Measurements from ENCODE around the gene SPATA31A5. TPM values are rescaled to one million over a fixed set of nuclear protein-coding genes. Genes with fewer than 3 reads are reported as not detected.
"Not testable (repeated sequence)": the region's sequence is repeated elsewhere in the genome, so short reads cannot be mapped to it uniquely, and the experiment has no call there.

The SPATA31A5 gene
- total RNA-seq = not detected
- polyA plus RNA-seq = not detected

- no CpG with 5 or more reads among the region's 7 CpGs for WGBS
- not testable (repeated sequence) for H3K36me3 ChIP-seq (ENCODE audit: control insufficient read depth in 4 of 4, insufficient read depth in 3 of 4, low read depth in 1 of 4, low read length in 3 of 4); H3K27me3 ChIP-seq (ENCODE audit: control insufficient read depth in 4 of 4, insufficient read depth in 4 of 4, low read length in 3 of 4); H3K9ac ChIP-seq (ENCODE audit: low read depth in 1 of 2, low read length in 2 of 2); DNase-seq (ENCODE audit: low spot score); H3K27ac ChIP-seq (ENCODE audit: low read depth in 1 of 2, low read length in 2 of 2); H3K4me1 ChIP-seq (ENCODE audit: control insufficient read depth in 4 of 4, insufficient read depth in 4 of 4, low read length in 3 of 4); H3K4me3 ChIP-seq (ENCODE audit: low read depth in 1 of 3, low read length in 3 of 3); H3K9me3 ChIP-seq (ENCODE audit: control insufficient read depth in 4 of 4, low read length in 3 of 4)
Measured at GRCh38 chr9:60914107-60914506, at the start of gene SPATA31A5. SPATA31A5 (plus strand) TSS chr9:60914407; CDS start chr9:60914436, 29 bp downstream.

GRCh38 chr9:60962990-60963350 is 48.8 kb downstream of the SPATA31A5 start:
- H3K4me1 ChIP-seq (ENCODE audit: control insufficient read depth in 4 of 4, insufficient read depth in 4 of 4, low read length in 3 of 4); H3K36me3 ChIP-seq (ENCODE audit: control insufficient read depth in 4 of 4, insufficient read depth in 3 of 4, low read depth in 1 of 4, low read length in 3 of 4); H3K9me3 ChIP-seq (ENCODE audit: control insufficient read depth in 4 of 4, low read length in 3 of 4); H3K9ac ChIP-seq (ENCODE audit: low read depth in 1 of 2, low read length in 2 of 2); H3K27me3 ChIP-seq (ENCODE audit: control insufficient read depth in 4 of 4, insufficient read depth in 4 of 4, low read length in 3 of 4); H3K4me3 ChIP-seq (ENCODE audit: low read depth in 1 of 3, low read length in 3 of 3); H3K27ac ChIP-seq (ENCODE audit: low read depth in 1 of 2, low read length in 2 of 2); DNase-seq (ENCODE audit: low spot score): not testable (repeated sequence)
- WGBS = no CpG with 5 or more reads among the region's 1 CpG

- not testable (repeated sequence) for H3K27me3 ChIP-seq (ENCODE audit: control insufficient read depth in 4 of 4, insufficient read depth in 4 of 4, low read length in 3 of 4); H3K36me3 ChIP-seq (ENCODE audit: control insufficient read depth in 4 of 4, insufficient read depth in 3 of 4, low read depth in 1 of 4, low read length in 3 of 4); H3K9me3 ChIP-seq (ENCODE audit: control insufficient read depth in 4 of 4, low read length in 3 of 4); H3K9ac ChIP-seq (ENCODE audit: low read depth in 1 of 2, low read length in 2 of 2); H3K4me1 ChIP-seq (ENCODE audit: control insufficient read depth in 4 of 4, insufficient read depth in 4 of 4, low read length in 3 of 4); H3K27ac ChIP-seq (ENCODE audit: low read depth in 1 of 2, low read length in 2 of 2); DNase-seq (ENCODE audit: low spot score); H3K4me3 ChIP-seq (ENCODE audit: low read depth in 1 of 3, low read length in 3 of 3)
Measured at GRCh38 chr9:60966382-60966781, 52.2 kb downstream of the SPATA31A5 start.

Small RNA genes within 50 kb of the gene (small RNA-seq; reads per million reads assigned to genes)
- not detected for gene AL590491.3

Measured in liver (tissue), 10 donors.